DMS153 treated with DMSO at 0.1 percent for 48 hours (cell line): Measurements from ENCODE around the gene TEX35.

Experiments used
- DNase-seq: peaks from one replicate; lab custom pipeline; 2025; ENCODE audit not compliant: unreplicated experiment; lab: John Stamatoyannopoulos, UW

The TEX35 gene

GRCh38 chr1:178516110-178516509, 3.2 kb downstream of the TEX35 start:
- DNase-seq = no peak

- no peak for DNase-seq
Observed at GRCh38 chr1:178518894-178519293, 6.0 kb downstream of the TEX35 start.

GRCh38 chr1:178520803-178521202, 7.9 kb downstream of the TEX35 start:
- no peak for DNase-seq

- no peak for DNase-seq
Observed at GRCh38 chr1:178521241-178521640, 8.3 kb downstream of the TEX35 start.

- DNase-seq = no peak
Observed at GRCh38 chr1:178527117-178527516, 14.2 kb downstream of the TEX35 start.

GRCh38 chr1:178528228-178528952, 15.5 kb downstream of the TEX35 start:
- DNase-seq = no peak

GRCh38 chr1:178528953-178529335, 16.0 kb downstream of the TEX35 start:
- DNase-seq = no peak

- DNase-seq = no peak
Observed at GRCh38 chr1:178529364-178530036, 16.6 kb downstream of the TEX35 start.

- no peak for DNase-seq
Observed at GRCh38 chr1:178530037-178530402, 17.1 kb downstream of the TEX35 start.

GRCh38 chr1:178530502-178530901, 17.6 kb downstream of the TEX35 start:
- DNase-seq = no peak

- DNase-seq = no peak
Observed at GRCh38 chr1:178531887-178532286, 19.0 kb downstream of the TEX35 start.

GRCh38 chr1:178532392-178532791, 19.5 kb downstream of the TEX35 start:
- DNase-seq = peak; percentile 84

- no peak for DNase-seq
Observed at GRCh38 chr1:178533121-178533946, 20.4 kb downstream of the TEX35 start.

GRCh38 chr1:178534137-178534868, 21.4 kb downstream of the TEX35 start:
- DNase-seq = no peak

- DNase-seq = no peak
Observed at GRCh38 chr1:178536329-178536728, 23.4 kb downstream of the TEX35 start.

GRCh38 chr1:178536844-178537371, 24.0 kb downstream of the TEX35 start:
- no peak for DNase-seq

- no peak for DNase-seq
Observed at GRCh38 chr1:178537382-178538090, 24.6 kb downstream of the TEX35 start.

- DNase-seq = no peak
Observed at GRCh38 chr1:178538192-178538916, 25.4 kb downstream of the TEX35 start.

- DNase-seq = no peak
Observed at GRCh38 chr1:178539291-178539690, 26.4 kb downstream of the TEX35 start.

- DNase-seq = no peak
Observed at GRCh38 chr1:178540204-178540603, 27.3 kb downstream of the TEX35 start.
